Fibroblast of skin of right biceps (primary cell): ENCODE results near the gene BLID.
A peak's percentile ranks its signal among the peaks of the same experiment; 100 is the strongest.

Source experiments
- DNase-seq: peaks from one replicate; pipeline ENCODE4 v3.0.0-alpha.2; 2013

Gene BLID

DNA sequence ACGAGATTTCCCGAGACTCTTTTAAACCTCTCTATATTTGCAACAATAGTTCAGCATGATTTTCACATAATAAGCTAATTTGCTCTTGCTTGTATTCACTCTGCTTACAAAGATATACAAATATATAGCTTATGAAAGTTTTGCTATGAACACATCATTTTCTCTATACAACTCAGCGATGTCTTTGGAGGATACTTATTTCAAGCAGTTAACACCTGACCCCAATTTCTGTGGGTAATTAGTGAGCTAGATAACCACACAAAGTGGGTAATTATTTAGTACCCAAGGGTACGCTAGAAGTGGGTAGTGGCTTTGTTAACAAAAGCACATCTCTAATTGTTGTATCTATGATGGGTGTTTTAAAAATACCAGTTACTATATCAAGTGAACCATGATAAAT is 12.3 kb downstream of the BLID start:
- no peak for DNase-seq

DNA sequence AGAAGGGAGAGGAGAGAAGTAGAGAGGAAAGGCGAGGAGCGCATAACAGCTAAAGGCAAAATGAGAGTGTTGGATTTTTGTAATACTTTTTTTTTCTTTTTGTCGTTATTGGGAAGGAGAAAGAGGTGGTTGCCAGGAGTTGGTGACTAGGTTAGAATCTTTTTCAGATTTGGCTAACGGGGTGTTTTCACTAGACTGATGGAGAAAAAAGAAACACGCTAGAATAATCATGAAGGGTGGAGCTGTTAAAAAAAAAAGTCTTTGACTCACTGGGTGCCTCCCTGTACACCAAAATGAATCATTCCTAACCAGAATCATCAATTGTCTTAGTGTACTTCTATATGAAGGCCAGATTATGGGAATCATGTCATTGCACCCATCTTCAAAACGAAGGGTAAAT is 12.7 kb downstream of the BLID start:
- peak; percentile 68 for DNase-seq

DNA sequence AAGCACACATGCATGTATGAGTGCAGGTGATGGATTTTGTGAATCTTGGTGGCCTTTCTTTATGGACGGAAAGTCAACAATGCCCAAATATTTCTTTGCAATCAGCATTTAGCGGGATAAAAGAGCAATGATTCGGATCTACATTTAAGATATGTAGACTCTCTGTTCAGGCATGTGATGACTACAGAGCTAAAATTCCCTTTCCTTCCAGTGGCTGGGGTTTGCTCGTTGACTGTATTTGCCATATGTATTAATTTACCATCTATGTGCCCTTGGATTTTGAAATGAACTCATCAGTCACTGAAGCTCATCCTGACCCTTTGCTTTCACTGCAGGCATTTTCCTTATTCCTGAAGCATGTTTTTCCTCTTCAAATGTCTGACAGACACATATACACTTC is 13.6 kb downstream of the BLID start:
- DNase-seq = peak; percentile 68

DNA sequence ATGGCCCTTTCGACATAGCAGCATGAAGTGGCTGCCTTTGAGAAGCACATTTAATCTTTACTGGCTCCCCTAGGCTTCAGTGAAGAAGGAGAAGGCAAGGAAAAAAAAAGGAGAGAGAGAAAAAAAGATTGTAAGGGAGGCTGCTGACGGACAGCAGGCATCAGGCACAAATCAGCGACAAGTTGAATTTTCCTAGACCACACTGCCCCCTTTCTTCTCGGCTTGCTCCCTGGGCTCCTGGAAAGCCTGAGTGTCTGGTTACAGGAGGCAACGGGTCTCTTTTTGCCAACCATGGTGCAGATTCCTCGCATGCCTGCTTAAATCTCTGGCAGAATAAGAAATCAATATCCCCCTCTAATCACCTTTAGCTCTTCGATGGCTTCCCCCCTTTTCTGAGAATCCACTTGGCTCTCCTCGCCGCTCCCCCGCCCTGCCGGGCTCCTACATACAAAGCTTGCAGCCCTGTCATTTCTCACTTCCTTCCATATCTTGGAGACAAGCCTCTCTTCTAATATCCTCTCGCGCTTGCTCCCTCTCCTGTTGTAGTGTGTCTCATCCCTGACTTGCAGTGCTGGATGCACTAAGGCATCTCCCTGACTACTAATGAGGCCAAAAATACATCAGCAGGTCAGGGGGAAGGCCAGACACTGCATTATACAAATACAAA is 14.3 kb downstream of the BLID start:
- peak; percentile 92 for DNase-seq

DNA sequence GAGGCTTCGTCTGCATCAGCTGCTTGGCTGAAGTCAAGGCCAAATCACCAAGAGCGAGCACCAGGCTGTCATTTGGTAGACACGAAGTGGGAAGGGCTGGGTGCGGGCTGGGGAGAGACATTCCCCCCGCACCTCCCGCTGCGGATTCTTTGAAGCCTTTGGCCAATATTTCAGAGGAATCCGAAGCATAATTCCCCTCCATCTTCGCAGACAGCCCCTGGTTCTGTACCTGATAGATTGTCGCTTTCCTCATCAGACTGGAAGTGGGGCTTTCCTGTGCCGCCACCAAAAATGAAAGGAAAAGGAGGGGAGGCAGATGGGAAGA is 15.3 kb downstream of the BLID start:
- DNase-seq = peak; percentile 77

DNA sequence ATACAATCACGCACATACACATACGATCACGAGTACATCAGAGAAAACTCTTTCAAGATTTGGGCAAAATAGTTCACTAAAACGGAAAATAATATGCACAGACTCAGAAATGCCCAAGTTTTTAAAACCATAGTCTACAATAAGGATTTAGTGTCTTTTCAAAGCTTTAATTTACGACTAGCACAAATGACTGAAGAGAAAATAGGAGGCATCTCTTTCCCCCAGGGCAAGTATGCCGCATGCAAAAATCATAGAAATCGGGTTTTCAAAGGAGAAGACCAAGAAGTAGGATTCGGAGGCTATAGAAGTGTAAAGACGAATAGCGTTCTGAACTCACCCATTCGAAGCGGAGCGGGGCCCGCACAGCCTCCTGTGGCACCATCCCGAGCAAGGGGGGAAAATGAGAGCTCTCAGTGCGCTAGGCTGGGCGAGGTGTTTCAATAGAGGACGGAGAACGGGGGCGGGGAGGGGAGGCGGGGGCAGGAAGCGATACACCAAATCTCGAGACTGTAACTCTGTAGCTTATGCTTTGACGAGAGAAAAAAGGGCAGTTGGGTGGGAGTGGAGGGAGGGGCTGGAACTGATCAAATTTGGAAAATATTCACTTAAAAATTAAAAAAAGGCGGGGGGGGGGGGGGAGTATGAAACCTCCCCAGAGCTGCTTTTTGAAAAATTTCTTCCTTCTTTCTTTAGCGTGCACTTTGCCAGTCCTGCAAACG is 15.8 kb downstream of the BLID start:
- DNase-seq = peak; percentile 87

DNA sequence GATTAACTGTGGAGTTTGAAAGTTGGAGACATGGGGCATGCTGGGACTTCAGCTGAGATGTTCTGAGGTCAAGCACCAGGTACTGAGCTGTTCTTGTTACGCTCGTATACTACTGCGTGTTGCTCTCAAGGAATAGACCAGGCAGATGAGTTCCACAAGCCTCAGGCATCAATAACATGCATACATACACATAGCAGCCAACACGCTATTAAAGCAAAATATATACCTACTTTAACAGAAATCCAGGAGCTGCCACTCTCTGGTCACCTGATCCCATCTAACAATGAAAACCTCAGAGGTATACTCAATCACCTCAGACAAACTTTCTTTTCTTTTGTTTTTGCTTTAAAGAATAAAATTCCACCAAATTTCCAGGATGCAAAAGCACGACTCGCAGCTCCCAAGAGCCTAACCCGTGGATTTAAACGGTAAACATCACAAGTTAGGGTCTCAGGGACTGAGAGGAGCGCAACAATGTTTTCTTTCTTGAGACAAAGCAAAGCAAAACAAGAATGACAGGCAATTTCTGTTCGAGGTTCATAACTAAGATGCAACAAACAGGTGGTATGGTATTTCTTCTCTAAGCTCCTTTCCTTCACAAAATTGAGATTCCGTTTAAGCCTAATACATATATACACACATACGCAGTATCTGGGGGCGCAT is 16.5 kb downstream of the BLID start:
- DNase-seq = peak; percentile 71

DNA sequence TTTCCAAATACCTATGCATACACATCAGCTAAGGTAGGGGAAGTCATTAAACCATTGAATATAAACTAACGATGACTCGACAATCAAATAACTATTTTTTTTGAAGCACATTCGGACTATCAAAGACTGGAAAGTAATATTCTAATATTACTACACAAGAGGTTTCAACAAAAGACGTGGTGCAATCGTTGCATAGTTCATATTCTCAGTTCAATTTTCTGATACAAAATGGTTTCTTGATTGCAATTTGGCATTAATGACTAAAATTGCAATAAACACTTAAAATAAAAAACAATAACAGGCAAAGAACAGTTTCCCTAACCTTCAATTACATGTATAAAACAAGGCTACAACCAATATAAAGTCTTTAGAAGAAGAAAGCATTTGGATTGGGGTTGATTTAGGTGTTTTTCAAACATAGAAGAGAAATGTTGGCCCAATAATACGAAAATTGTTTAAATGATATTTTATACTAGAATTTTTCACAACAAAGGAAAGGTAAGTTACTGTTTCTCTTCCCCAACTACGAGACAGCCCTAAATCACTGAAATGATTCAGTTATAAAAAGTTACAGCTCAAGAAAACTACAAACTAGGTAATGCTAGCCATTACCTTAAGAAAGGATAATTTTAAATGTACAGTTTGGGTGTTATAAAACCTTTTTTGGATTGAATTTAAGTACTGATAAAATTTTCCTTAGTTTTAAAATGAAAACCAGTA is 17.6 kb downstream of the BLID start:
- DNase-seq = no peak

DNA sequence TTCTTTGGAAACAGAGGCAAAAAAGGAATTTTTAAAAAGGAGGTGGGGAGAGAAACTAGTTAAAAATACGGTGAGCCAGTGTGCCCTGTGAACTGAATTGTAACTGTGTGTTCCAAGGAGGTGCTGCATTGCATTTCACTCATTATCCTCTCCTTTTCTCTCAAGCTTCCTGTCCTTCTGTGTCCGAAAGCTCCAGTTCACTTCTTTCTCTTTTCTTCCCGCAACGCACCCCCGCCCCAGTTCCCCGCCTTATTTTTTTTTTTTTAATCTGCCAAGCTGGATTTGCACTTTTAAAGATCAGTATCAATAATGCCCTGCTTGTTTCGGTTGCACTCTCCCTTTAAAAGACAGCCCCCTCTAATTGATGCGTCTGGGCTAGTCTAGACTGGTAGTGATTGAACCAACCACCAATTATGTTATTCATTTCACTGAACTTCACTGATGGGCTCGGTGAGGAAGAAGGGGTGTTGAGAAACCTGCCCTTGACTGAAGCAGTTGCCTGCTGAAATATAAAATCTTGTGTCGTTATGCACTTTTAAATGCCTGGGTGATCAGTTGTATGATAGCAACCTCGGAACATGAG is 18.5 kb downstream of the BLID start:
- DNase-seq = peak; percentile 76

DNA sequence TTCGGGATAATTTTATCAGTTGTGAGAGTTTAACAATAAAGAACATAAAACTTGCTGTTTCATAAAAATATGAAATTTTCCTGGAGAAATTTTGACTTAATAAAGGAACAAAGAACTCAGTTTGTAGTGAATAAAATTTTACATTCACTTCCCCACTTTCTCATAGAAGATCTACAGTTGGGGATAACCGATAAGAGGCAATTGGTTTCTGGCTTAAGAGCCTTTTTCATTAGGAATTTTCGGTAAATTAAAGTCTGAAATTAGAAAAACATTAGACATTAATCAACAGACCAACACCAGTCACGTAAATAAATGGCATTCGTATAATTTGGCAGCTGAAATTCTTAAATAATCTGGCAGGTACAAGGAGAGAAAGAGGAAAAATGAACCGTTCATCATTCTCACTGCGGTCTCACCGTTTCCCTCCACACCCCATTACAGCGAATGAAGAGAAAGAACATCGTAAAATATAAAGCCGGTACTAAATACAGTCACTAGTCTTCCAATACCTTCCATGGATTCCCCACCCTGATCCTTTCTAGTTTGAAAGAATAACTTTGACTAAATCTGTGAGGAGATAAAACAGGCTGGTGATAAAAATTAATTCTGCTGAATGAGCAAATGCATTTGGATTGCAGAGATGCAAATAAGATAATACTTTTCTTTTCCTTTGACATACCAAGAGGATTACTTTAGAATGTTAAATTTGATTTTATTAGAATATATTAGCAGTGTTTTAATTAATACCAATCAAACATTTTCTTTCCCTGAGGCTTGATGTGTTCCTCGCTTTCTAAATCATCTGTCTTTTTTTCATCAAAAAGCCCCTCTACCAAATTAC is 19.5 kb downstream of the BLID start:
- no peak for DNase-seq

DNA sequence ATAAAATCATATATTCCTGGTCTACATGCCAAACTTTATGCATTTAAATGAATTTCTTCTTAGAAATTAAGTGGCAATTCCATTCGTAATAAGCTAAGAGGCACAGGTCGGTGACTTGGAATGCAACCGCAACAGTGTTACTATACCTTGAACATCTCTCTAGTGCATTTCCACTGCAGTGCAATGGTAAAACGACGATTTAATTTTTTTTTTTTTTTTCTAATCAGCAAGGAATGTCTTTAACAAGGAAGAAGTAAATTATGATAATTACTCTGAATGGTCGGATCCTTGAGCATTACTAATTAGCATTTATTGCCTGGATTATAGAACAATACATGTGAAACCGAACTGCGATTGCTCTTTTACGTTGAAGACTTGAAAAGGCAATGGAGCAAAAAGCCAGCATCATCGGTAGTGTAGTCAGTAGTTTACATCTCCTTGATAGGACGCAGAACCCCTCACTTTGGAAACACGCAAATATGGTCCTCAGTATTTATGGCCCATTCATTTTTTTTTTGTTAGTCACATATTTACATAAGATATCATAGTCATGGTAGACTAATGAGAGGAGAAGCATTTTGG is 20.2 kb downstream of the BLID start:
- DNase-seq = peak; percentile 68

DNA sequence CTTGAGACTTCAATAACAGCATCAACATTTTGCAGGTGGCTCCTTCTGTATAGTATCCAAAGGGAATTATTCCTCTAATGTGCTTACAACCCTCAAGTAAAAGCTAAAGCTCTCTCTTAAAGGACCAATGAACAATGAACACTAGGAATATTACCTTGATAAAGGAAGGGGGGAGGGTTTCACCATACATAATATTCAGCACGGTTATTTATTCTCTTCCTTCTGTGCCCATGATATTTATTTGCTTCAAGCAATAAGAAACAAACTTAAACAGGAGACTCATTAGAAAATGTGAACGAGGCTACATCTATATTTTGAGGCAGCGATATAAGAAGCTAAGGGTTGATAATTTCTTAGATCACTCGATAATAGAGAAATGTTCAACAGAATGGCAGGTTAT is 21.2 kb downstream of the BLID start:
- DNase-seq = no peak

DNA sequence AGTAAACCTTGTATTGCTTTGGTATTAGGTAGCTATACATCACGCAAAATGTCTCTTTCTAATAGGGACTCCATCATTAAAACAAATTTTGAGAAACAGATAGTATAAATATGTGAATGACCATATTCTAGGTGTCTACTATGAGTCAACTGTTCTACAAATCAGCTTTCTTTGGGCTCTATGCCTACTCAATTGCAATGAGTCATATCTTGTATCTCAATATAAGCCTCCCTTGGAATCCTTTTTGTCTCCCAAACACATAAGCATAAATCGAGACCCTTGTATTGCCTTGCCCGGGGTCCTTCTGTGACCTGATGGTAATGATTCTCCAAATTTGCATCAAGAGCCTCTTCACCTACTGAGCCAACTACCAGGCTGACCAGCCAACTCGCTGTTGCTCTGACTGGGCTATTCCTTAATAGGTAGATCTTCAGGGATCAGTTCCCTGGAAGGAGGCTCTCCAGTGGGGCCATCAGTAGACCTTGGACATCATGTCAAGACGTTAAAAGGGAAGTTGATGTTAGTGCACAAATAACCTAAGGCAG is 22.2 kb downstream of the BLID start:
- peak; percentile 75 for DNase-seq

DNA sequence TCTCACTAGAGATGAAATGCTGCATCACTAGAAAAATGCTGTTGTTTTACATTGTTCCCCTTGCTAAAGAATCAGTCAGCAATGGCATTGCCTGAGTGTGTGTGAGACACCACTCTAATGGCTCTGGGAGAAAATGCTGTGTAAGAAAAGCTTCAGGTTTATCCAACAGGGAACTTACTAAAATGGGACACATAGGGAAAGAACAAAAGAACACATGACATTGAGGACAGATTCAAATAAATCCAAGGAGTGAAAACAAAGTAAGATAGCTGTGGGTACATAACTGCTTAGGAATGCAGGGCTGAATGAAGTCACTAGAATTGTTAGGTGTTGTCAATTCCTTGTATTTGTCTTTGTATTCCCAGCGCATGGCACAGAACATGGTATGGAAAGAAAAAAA is 24.2 kb downstream of the BLID start:
- peak; percentile 53 for DNase-seq

DNA sequence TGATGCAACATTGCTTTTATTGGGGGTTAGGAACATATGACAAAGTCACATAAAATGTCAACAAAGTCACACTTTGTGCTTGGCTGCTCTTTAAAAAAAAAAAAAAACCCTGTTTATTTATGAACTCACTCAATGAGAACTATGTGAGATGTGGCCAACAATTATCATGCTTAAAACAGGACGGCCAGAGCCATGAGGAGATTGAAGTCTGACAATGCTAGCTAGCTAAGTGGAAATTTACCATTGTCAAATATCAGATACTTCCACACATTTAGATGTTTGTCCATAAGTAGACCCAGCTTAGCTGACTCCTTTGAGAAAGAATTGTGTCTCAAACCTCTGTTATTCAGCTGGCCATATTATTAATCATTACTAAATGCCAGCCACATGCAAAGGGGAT is 26.9 kb downstream of the BLID start:
- DNase-seq = no peak

DNA sequence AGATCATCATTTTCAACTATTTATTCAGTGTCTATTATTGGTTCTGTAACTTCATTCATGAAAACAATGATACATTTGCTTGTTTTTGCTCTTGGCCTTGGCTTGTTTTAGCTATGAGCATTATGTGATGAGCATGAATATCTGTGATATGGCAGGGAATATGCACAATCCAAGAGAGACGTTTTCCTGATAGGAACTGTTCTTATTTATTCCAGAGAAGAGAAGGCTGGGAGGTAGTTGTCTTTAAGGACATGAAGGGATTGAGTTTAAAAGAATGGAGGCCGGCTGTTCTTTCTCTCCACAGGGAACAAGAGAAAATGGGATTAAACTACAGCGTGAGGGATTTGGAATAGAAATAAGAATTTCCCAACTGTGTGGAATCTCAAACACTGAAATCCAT is 30.3 kb downstream of the BLID start:
- DNase-seq = no peak

DNA sequence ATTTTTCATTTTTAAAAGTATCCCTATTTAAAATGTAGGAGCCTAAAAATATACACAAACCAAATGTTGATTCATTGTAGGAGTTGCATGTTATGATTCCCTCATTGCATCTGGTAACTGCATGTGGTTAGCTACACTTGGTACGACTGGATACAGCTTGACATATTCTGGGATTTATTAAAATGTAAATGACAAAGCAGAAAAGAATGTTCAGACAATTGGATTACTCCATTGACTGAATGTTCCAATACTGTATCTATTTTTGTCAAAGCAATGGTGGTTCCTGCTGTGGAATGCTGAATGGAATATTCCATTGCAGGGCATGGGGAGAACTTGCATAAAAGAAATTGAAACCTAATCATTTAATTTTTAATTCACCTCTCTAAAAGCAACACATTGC is 30.8 kb downstream of the BLID start:
- DNase-seq = peak; percentile 98

DNA sequence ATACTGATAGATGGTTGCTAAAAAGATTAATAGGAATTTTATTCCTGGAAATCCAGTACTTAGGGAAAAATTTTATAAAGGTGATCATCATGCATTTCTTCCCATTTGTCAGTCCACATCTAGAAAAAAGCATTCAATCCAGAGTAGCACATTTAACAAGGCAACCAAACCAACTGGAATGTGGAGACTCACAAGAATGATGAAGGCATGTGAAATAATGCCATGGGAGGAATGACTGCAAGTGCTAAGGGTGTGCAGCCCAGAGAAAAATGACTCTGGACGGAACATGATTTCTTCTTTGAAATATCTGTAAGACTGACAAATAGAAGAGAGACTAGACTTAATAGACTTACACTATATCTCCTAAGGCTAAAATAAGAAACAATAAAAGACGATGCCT is 33.8 kb downstream of the BLID start:
- DNase-seq = peak; percentile 72

DNA sequence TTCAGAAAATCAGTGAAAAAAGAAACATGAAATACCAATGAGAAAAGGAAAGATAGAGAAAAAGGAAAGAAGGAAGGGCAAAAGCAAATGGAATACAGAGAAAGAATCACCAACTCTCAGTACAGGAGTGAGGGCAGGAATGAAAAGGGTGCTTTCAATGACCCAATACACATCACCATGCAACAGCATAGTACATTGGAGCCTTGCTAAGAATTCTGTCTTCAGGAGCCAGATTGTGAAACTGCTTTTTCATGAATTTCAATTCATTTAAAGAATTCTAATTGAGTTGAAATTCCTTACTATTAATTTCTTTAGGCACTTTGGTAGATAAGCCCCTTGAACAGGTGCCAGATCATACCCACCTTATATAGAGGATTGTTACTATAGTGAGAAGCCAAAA is 34.9 kb downstream of the BLID start:
- DNase-seq = no peak

DNA sequence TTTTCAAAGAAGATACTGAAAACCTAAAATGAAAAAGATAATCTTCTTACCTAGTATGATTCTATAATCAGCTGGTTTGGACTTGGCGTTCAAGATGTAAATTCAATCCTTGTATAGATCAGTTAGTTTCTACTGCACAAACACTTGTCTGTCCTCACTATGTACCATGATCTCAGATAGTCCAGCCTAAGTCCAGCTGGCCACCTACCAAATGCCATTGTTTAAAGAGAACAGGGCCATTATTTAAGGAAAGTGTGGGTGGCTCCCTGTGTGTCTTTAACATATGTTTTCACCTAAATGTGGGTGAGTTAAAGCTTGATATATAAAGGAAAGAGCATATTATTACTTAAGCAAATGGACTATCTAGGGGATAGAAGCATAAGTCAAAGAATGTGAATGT is 38.6 kb downstream of the BLID start:
- DNase-seq = no peak

DNA sequence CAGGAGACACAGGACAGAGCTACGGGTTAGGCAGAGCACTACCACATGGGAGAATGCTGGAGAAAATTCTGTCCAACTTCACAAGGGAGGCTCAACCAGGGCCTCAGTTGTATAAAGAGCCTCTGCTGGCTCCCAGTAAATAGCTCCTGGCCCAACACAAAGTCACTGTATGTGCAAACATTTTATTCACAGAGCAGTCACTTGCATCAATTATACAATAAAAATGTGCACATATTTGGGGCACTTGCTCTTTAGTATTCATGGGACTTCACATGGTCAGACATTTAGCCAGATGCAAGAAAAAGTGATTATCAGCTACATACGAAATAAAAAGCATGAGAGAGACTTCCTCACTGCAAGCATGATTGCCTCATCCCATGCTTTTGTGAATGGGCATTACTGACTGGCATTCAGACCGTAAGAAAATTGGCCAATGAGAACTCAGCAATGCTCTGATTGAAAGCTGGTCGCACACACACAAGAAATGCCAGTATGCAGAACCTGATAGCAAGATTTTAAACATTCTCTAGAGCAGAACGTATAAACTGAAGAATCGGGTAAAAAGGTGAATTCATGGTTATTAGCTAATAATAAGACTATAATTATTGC is 39.4 kb downstream of the BLID start:
- no peak for DNase-seq
